ENCODE results near the gene MAD1L1. TPM values are rescaled to one million over a fixed set of nuclear protein-coding genes. Genes with fewer than 3 reads are reported as not detected.
"Not testable (repeated sequence)": the region's sequence is repeated elsewhere in the genome, so short reads cannot be mapped to it uniquely, and the experiment has no call there.

Gene MAD1L1
- total RNA-seq, 1 donor from 2014 or later, result 57.6 TPM

- peak overlapping the region; percentile 44 for H3K27ac Mint-ChIP-seq (ENCODE audit: unreplicated experiment)
- H3K27me3 Mint-ChIP-seq (ENCODE audit: unreplicated experiment), result peaks cover 7% of the 10 kb centered on the region
- H3K4me1 Mint-ChIP-seq (ENCODE audit: low read depth, unreplicated experiment), result peaks cover 21% of the 10 kb centered on the region
- peaks cover 10% of the 10 kb centered on the region for H3K9me3 Mint-ChIP-seq (ENCODE audit: unreplicated experiment)
- H3K4me3 Mint-ChIP-seq (ENCODE audit: unreplicated experiment), result peak overlapping the region; percentile 32
- H3K36me3 Mint-ChIP-seq (ENCODE audit: unreplicated experiment), result no peaks in the 10 kb centered on the region
- TF ChIP-seq CTCF (IDR thresholded peaks at IDR 0.05; ENCODE audit: partially characterized antibody, unreplicated experiment), result no peak
- peak; percentile 17 for DNase-seq
Measured at GRCh38 chr7:1843271-1843861, 389.4 kb downstream of the MAD1L1 start.

GRCh38 chr7:1842321-1843221 is 390.2 kb downstream of the MAD1L1 start:
- peak; percentile 31 for TF ChIP-seq CTCF (IDR thresholded peaks at IDR 0.05; ENCODE audit: partially characterized antibody, unreplicated experiment)
- peaks cover 29% of the 10 kb centered on the region for H3K4me1 Mint-ChIP-seq (ENCODE audit: low read depth, unreplicated experiment)
- H3K4me3 Mint-ChIP-seq (ENCODE audit: unreplicated experiment), result peak overlapping the region; percentile 32
- H3K27ac Mint-ChIP-seq (ENCODE audit: unreplicated experiment), result peak overlapping the region; percentile 44
- peaks cover 7% of the 10 kb centered on the region for H3K27me3 Mint-ChIP-seq (ENCODE audit: unreplicated experiment)
- DNase-seq, result peak; percentile 81
- peaks cover 3% of the 10 kb centered on the region for H3K36me3 Mint-ChIP-seq (ENCODE audit: unreplicated experiment)
- H3K9me3 Mint-ChIP-seq (ENCODE audit: unreplicated experiment), result peaks cover 13% of the 10 kb centered on the region

GRCh38 chr7:1841286-1842021 is 391.3 kb downstream of the MAD1L1 start:
- not testable (repeated sequence) for H3K27me3 Mint-ChIP-seq (ENCODE audit: unreplicated experiment); H3K4me3 Mint-ChIP-seq (ENCODE audit: unreplicated experiment); H3K36me3 Mint-ChIP-seq (ENCODE audit: unreplicated experiment)
- H3K4me1 Mint-ChIP-seq (ENCODE audit: low read depth, unreplicated experiment), result peaks cover 36% of the 10 kb centered on the region
- peak; percentile 6 for DNase-seq
- peak overlapping the region; percentile 48 for H3K27ac Mint-ChIP-seq (ENCODE audit: unreplicated experiment)
- peaks cover 11% of the 10 kb centered on the region for H3K9me3 Mint-ChIP-seq (ENCODE audit: unreplicated experiment)

- not testable (repeated sequence) for H3K4me3 Mint-ChIP-seq (ENCODE audit: unreplicated experiment); H3K36me3 Mint-ChIP-seq (ENCODE audit: unreplicated experiment); H3K27me3 Mint-ChIP-seq (ENCODE audit: unreplicated experiment); H3K27ac Mint-ChIP-seq (ENCODE audit: unreplicated experiment)
- Mint-ChIP-seq H3K4me1 (ENCODE audit: low read depth, unreplicated experiment) (peaks cover 35% of the 10 kb centered on the region), H3K9me3 (ENCODE audit: unreplicated experiment) (peaks cover 11% of the 10 kb centered on the region)
- peak; percentile 6 for DNase-seq
Measured at GRCh38 chr7:1840744-1841143, 392.0 kb downstream of the MAD1L1 start.

- H3K36me3 Mint-ChIP-seq (ENCODE audit: unreplicated experiment), result peaks cover 14% of the 10 kb centered on the region
- TF ChIP-seq CTCF (IDR thresholded peaks at IDR 0.05; ENCODE audit: partially characterized antibody, unreplicated experiment), result no peak
- H3K4me1 Mint-ChIP-seq (ENCODE audit: low read depth, unreplicated experiment), result peaks cover 28% of the 10 kb centered on the region
- peak; percentile 16 for DNase-seq
- peaks cover 11% of the 10 kb centered on the region for H3K9me3 Mint-ChIP-seq (ENCODE audit: unreplicated experiment)
- peak overlapping the region; percentile 25 for H3K27ac Mint-ChIP-seq (ENCODE audit: unreplicated experiment)
- no peak overlapping the region for H3K4me3 Mint-ChIP-seq (ENCODE audit: unreplicated experiment)
- H3K27me3 Mint-ChIP-seq (ENCODE audit: unreplicated experiment), result peaks cover 4% of the 10 kb centered on the region
Measured at GRCh38 chr7:1839701-1840100, 393.0 kb downstream of the MAD1L1 start.

GRCh38 chr7:1838911-1839531 is 393.7 kb downstream of the MAD1L1 start:
- Mint-ChIP-seq H3K27ac (ENCODE audit: unreplicated experiment) (peak overlapping the region; percentile 25), H3K9me3 (ENCODE audit: unreplicated experiment) (peaks cover 13% of the 10 kb centered on the region), H3K4me1 (ENCODE audit: low read depth, unreplicated experiment) (peaks cover 26% of the 10 kb centered on the region), H3K36me3 (ENCODE audit: unreplicated experiment) (peaks cover 14% of the 10 kb centered on the region)
- H3K27me3 Mint-ChIP-seq (ENCODE audit: unreplicated experiment); H3K4me3 Mint-ChIP-seq (ENCODE audit: unreplicated experiment): not testable (repeated sequence)
- DNase-seq, result peak; percentile 11

GRCh38 chr7:1838544-1838872 is 394.2 kb downstream of the MAD1L1 start:
- Mint-ChIP-seq H3K4me3 (ENCODE audit: unreplicated experiment) (peak overlapping the region; percentile 30), H3K4me1 (ENCODE audit: low read depth, unreplicated experiment) (peaks cover 24% of the 10 kb centered on the region), H3K36me3 (ENCODE audit: unreplicated experiment) (peaks cover 14% of the 10 kb centered on the region), H3K9me3 (ENCODE audit: unreplicated experiment) (peaks cover 13% of the 10 kb centered on the region), H3K27ac (ENCODE audit: unreplicated experiment) (peak overlapping the region; percentile 52)
- not testable (repeated sequence) for H3K27me3 Mint-ChIP-seq (ENCODE audit: unreplicated experiment)
- DNase-seq, result peak; percentile 8

GRCh38 chr7:1837696-1838543 is 394.8 kb downstream of the MAD1L1 start:
- H3K36me3 Mint-ChIP-seq (ENCODE audit: unreplicated experiment), result peaks cover 14% of the 10 kb centered on the region
- peak overlapping the region; percentile 30 for H3K4me3 Mint-ChIP-seq (ENCODE audit: unreplicated experiment)
- H3K4me1 Mint-ChIP-seq (ENCODE audit: low read depth, unreplicated experiment), result peaks cover 19% of the 10 kb centered on the region
- not testable (repeated sequence) for H3K9me3 Mint-ChIP-seq (ENCODE audit: unreplicated experiment); H3K27me3 Mint-ChIP-seq (ENCODE audit: unreplicated experiment)
- peak overlapping the region; percentile 52 for H3K27ac Mint-ChIP-seq (ENCODE audit: unreplicated experiment)
- DNase-seq, result peak; percentile 11
